ENCODE results near the gene CSF2.

CSF2 gene

DNA sequence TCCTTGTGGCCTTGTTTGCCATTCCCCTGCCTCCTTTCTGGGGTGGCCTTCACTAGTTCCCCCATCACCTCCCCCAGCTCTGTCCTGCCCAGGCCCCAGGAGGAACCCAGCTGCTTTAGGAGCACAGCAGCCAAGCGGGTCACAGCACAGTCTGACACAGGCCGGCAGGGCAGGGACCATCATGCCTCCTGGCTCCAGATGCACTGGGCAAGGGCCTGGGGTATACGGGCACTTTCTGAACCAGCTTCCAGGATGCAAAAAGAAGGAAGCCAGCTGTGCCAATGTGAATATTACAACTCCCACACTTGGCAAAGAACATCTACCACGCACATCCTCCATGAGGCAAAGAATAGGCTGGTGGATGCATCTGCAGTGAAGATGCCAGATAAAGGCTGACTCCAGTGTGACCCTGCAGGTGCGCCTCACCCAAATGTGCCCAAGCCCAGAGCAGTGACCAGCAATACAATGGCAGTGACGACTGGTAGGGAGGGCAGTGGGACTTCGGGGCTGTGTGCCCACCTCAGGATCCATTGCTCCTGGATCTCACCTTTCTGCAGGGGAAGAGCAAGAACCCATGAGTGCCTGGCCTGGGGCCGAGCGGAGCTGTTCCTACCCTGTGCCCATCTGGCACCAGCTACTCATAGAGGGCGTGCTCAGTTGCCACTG, 19.4 kb upstream of the CSF2 start:
- DNase-seq (ENCODE audit: low read depth), result no peak
- H3K4me3 ChIP-seq (ENCODE audit: low read depth, low read length), result no peak overlapping the region

DNA sequence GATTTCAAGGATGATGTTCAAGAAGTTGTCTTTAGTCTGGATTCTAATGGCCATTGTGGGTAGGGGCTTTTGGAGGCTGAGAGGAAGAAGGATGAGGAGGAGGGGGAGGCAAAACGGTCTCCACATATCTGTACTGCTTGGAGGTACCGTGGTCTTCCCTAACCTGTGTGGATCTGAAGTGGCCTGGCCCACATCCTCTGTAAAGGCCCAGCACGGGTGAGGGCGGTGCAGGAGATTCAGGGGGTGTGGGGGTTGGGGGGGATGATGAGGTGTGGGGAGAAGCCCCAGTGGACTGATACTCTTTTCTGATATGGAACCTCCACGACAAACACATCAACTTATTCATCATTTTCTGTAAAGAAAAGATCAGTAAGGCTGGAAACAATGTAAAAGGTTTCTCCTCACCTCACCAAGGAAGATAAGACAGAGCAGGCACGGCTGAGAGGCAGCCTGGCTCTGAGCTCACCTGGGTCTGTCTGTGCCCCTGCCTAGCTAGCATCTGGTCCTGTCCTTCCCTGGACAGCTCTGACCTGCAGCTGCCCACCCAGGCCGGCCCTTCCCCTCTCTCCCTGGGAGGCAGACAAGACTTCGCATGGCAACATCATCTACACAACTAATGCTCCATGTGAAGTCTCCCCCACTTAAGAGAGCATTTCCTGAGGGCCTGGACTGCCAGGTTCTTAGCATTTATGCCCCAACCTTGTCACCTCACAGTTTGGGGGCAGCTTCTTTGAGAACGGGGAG, 18.7 kb upstream of the CSF2 start:
- DNase-seq (ENCODE audit: low read depth), result no peak
- no peak overlapping the region for H3K4me3 ChIP-seq (ENCODE audit: low read depth, low read length)

DNA sequence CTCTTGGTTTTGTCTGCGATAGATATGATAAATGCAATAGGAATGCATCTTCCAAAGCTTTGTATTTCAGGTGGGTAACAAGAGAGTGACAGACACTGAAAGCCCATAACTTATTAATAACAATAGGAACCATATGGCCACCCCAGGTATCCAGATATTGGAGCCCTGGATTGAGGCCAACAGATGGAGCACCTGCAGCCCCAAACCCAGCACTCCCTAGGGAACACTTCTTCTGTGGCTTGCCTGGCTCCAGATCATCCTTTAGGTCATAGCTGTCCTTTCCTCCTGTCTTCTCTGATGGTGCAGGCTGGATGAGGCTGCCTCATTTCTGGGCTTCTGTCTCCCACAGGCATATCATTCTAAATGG, 18.2 kb upstream of the CSF2 start:
- DNase-seq (ENCODE audit: low read depth), result no peak
- H3K4me3 ChIP-seq (ENCODE audit: low read depth, low read length), result no peak overlapping the region

DNA sequence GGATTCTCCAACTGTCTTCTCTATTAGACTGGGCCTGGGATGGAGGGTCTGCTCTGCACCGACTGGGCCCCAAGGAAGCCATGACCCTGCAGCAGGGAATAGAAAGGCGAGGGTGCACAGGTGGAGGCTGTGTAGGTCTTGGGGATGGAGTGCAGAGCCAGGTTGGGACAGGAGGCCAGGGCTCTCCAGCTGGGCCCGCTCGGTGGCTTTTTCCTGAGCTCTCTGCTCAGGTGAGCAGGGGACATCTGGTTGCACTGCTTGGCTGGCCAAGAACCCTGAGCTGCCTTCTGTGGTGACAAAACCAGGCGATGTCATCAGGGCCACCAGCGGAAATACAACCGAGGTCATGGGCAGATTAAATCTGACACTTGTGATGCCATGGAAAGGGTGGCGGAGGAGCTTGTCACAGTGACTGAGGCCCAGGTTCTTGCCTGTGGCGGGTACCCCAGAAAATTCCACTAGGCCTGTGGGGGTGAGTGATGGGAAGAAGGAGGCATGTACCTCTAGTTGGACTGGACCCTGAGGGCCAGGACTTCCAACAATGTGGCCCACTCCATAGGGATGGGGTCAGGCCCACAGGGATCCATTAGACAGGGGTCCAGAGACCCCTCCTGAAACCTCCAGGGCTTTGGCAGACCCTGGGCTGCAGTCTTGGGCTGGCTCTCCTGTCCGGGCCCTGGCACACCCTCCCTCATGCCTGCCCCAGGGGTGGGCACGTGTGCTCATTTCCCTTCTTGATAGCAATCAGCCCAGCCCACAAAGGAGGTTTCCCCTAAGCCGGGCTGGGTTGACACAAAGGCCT, 17.6 kb upstream of the CSF2 start:
- no peak overlapping the region for H3K4me3 ChIP-seq (ENCODE audit: low read depth, low read length)
- DNase-seq (ENCODE audit: low read depth), result no peak

DNA sequence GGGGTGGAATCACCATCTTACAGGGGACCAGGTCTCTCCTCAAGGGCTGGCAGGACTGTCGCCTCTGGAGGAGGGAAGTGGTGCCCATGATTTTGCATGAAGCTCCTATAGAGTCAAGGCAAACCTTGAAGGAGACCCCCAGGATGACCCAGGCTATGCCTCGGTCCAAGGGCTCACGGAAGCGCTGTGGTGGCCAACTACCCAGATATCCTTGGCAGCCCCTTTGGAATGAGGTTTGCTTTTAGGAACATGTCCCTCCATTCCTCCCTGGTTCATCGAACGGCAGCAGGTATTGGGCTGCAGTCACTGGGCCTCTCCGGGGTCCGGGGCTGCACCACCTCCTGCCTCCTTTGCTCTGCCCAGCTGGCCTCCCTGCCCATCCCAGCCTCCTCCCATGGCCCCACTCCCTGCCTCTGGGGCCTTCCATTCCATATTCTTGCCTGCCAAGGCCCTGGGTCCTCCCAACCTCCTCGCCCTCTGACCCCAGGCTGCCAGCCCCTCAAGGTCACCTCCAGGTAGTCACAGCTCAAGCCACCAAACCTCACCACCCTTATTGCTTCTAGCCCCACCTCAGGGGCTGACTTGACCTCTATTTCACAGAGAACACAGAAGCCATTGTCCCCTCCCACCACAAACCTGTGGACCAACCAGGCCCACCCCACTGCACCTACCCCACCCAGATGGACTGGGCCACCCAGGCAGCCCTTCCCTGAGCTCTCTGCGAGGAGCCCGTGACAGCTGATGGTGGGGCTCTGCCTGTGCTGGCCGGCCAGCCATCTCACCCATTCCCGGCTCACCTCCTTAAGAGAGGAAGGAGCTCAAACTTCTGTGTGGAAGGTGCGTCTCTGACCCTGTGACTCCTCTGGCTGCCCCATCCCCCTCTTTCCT, 16.7 kb upstream of the CSF2 start:
- no peak for DNase-seq (ENCODE audit: low read depth)
- H3K4me3 ChIP-seq (ENCODE audit: low read depth, low read length), result no peak overlapping the region

DNA sequence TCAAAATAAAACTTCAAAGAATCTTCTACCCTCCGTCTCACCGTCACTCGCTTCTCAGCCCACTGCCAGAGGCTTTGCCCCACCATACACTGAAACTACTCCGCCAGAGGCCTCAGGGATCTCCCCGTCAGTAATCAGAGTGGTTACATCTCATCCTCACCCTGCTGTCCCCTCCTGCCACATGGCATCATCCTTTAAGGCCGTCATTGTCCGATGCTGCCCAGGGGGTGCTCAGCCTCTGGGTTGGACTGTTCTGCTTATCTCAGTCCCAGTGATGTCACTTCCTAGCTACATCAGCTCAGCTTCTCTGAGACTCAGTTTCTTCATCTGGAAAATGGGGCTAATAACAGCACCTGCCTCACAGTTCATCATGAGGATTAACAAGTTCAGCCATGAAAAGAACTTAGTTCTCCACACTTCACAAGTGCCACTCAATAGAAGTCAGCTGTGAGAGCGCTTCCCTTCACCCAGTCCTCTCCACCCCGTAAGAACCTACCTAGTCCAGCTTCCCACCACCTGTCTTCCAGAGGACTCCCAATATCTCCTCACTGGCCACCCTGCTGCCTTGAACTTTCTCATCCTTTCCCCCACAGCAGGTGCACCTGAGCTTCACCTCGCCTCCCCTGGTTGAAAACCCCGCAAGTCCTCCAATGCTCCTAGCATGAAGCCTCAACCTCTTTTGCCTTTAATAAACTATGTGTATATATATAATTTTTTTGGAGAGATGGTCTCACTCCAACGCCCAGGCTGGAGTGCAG, 15.9 kb upstream of the CSF2 start:
- DNase-seq (ENCODE audit: low read depth), result no peak
- no peak overlapping the region for H3K4me3 ChIP-seq (ENCODE audit: low read depth, low read length)

DNA sequence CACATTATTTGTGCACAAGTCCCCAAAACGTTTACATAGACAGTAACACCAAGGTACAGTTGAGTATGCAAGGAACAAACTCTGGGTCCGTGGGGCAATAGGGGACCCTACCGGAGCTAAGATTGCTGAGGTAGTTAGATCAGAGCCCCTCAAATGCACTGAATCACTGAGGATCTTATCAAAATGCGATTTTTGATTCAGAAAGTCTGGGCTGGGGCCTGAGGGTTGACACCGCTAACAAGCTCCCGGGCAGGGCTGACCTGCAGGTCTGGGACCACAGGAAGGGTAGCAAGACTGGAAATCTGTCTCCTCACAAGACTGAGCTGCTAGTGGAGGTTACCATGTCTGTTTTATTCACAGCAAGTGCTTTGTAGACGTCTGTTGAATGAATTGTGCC, 14.9 kb upstream of the CSF2 start:
- no peak for DNase-seq (ENCODE audit: low read depth)
- H3K4me3 ChIP-seq (ENCODE audit: low read depth, low read length), result no peak overlapping the region

DNA sequence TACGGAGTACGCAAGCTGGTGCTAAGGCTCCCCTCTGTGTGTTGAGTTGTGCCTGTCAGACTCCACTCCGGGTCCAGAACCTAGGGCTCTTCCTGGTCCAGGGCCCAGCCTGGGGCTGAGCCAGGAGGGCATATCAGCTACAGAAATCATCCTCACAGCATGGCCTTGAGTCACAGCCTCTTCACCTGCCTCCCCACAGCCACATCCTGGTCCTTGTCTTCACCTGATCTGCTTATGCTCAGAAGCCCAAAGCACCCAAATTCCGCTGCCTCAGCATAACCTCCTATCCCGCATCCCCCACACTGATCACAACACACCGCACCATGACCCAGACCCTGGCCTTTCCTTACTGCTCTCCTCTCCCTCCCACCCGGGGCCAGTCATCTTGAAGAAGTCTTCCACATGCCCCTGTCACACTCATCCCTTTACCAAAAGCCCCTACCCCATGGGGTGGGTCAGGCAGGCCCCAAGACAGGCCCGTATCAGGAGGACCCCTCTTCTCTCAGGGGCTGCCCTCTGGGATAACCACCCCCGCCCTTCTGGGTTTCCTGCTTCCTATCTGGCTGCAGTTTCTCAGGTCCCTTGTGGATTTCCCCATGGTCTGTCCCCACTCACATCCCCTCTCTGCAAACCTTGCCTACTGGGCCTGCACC, 14.4 kb upstream of the CSF2 start:
- no peak overlapping the region for H3K4me3 ChIP-seq (ENCODE audit: low read depth, low read length)
- no peak for DNase-seq (ENCODE audit: low read depth)

DNA sequence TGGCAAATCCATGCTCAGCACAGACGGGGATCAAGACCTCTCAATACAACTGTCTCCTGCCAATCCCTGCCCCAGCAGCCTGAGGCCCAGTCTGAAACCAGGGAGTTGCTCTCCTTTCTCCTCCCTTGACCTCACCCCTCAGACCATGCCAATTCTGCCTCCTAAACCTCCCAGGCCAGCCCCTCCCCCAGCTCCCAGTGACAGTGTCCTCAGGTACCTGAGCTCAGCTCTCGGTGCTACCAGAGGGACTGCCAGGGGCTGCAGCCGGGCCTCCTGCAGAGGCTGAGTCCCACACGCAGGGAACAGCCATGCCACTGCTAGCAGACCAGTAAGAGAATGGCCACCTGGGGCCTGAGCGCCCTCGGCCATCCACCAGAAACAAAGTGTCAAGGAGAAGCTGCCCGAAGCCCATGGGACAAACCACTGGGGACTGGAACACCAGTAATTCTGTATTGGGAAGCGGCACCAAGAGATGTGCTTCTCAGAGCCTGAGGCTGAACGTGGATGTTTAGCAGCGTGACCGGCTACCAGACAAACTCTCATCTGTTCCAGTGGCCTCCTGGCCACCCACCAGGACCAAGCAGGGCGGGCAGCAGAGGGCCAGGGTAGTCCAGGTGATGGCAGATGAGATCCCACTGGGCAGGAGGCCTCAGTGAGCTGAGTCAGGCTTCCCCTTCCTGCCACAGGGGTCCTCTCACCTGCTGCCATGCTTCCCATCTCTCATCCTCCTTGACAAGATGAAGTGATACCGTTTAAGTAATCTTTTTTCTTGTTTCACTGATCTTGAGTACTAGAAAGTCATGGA, 13.7 kb upstream of the CSF2 start:
- no peak overlapping the region for H3K4me3 ChIP-seq (ENCODE audit: low read depth, low read length)
- DNase-seq (ENCODE audit: low read depth), result no peak

DNA sequence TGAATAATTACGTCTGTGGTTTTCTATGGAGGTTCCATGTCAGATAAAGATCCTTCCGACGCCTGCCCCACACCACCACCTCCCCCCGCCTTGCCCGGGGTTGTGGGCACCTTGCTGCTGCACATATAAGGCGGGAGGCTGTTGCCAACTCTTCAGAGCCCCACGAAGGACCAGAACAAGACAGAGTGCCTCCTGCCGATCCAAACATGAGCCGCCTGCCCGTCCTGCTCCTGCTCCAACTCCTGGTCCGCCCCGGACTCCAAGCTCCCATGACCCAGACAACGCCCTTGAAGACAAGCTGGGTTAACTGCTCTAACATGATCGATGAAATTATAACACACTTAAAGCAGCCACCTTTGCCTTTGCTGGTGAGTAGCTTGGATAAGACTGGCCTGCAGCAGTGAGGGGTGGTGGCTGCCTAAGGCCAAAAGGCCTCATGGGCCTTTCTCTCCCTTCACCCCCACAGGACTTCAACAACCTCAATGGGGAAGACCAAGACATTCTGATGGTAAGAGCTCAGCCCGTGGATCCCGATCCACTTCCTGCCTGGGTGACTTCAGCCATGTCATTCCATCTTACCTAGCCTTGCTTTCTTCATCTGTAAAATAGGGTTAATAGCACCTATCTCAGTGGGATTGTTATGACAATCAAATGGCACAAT, 13.0 kb upstream of the CSF2 start, which contains the start of gene IL3:
IL3 (plus strand) TSS at position 155 of the 661 bp plus-strand sequence; CDS start at position 207, 52 bp downstream.
- H3K4me3 ChIP-seq (ENCODE audit: low read depth, low read length), result no peak within 1 kb of the TSS
- DNase-seq (ENCODE audit: low read depth), result no peak

DNA sequence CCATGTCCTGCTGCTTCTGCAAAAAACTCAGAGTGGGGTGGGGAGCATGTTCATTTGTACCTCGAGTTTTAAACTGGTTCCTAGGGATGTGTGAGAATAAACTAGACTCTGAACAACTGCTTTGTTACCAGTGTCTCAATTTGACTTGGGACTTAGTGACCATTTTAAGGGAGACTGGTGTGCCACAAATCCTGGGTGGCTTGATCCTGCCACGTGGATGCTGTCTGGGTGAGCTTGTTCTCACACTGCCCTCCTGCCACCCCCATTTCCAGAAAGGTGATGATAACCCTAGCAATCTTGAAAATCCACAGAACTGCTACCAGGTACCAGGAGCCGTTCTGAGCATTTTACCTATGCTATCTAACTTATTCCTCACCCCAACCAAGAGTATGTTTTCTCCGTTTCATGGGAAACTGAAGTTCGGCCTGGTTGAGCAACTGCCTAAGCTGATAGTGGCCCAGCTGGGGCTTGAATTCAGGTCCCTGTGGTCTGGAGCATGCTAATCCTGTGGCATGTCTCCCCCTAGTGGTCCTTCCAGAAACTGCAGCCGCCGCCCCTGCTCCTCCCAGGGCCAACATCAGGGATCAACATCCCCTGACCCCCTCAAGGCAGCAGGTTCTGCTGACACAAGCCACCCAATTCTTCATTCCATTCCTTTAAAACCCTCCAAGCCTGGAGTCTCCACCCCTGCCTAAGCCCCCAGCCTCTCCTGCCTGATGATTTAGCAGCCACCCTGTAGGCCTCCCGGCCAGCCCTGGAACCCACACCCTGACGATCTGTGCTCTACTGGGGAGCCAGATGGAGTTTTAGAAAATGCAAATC, 10.3 kb upstream of the CSF2 start:
- no peak for DNase-seq (ENCODE audit: low read depth)
- no peak overlapping the region for H3K4me3 ChIP-seq (ENCODE audit: low read depth, low read length)

DNA sequence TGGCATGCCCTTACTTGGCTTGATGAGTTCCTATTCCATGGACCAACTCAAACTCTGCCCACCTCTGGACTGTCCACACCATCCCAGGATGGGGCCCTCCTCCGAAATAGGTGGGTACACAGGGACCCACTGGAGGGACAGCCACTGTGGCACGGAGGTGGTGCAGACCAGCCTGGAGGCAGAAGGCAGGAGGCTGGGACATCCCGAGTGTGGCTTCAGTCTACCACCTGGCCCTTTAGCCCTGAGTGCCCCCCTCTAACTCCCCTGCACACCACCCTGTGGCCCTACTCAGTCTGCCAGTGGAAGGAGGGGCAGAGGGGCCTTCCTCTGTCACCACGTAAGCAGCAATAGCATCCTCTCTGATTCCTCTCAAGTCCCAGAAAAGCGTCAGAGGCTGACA, 9.4 kb upstream of the CSF2 start:
- DNase-seq (ENCODE audit: low read depth), result no peak

DNA sequence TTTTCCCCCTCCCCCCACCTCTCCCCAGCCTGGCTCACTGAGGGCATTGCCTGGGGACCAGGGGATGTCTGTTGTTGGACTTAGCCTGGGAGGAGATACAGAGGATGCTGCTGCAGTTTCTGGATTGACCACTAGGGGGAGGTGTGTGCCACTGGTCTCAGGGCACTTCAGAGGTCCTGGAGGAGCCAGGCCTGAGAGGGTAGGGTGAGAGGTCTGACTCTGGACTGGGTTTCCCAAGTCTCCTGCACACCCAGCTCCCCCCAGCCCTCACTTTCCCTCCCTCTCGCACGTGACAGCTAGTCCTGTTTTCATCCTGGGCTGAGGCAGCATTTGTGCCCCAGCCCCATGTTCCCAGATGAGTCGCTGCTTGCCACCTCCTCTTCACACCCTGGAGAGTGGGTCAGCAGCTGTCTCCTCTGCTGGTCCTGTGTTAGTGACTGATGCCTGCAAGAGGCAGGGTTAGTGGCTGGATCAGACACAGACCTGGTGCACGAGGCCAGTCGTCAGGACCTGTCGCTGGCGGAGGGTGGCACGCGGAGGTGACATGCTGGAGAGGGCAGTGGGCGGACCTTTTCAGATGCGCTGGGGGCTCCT, 8.8 kb upstream of the CSF2 start:
- H3K4me3 ChIP-seq (ENCODE audit: low read depth, low read length), result no peak overlapping the region
- no peak for DNase-seq (ENCODE audit: low read depth)

More for the DNA sequence above, 9.4 kb upstream of the CSF2 start:
- no peak overlapping the region for H3K4me3 ChIP-seq (ENCODE audit: low read depth, low read length)

DNA sequence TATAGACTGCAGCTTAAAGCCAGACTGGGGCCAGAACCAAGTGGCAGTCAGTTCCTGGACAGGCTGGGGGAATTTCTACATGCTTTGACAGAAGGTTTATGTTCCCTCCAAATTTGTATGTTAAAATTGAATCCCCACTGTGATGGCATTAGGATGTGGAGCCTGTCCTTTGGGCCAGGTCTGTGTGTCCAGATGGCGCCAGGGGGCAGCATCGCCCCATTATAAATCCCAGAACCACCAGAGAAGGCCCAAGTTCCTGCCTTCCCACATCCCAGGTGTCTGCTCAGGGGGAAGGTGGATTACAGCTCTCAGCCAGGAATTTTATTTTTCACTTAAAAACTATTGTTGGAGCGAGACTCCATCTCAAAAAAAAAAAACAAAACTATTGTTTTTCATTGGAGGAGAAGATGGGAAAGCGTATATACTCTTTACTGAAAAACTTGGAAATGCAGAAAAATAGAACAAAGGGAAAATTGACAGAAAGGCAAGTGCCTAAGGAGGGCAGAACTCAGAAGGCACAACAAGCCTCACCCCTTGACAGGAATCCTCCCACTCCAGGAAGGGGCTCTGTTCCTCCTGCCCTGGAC, 8.1 kb upstream of the CSF2 start:
- no peak for DNase-seq (ENCODE audit: low read depth)
- H3K4me3 ChIP-seq (ENCODE audit: low read depth, low read length), result no peak overlapping the region

DNA sequence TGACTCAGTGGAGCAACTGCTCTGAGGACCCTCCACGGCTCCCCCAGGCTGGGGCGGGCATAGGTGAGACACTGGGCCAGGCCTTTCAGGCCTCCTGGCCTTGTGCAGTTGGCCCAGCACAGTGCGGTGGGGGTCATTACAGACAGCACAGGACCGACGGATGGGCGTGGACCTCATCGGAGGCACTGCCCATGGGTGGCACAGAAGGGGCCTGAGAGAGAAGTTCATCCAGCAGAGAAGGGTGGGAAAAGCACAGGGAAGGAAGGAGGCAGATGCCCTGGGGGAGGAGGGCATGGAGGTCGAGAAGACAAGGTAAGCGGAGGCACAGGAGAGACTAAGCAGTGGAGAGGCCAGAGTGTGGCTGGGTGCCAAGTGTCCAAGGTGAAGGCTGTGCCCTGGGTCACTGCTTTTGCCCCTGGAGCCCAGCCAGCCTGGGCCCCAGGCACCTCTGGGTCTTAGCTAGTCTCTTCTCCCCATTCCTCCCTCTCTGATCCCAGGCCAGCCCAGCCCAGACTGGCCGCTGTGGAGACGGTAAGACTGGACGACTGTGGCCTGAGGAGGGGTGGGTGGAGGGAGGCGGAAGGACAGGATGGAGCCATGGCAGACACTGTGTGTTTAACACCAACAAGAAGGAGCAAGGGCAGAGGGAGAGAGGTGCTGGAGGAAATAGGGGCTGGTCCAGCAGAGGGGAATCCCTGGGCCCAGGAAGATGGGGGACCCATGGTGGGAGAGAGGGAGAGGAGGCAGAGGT, 7.5 kb upstream of the CSF2 start:
- H3K4me3 ChIP-seq (ENCODE audit: low read depth, low read length), result no peak overlapping the region
- DNase-seq (ENCODE audit: low read depth), result no peak

Measured in skeletal muscle cell (primary cell).